HEK293 (cell line): ENCODE results near the gene SUPT5H.

Experiments
- BCL11B ChIP-seq: fragments of 450-650 bp; formaldehyde crosslinking; IDR thresholded peaks from 2 replicates; pipeline ENCODE4 v1.5.1; 2016; ENCODE audit warnings: low read depth, missing biosample characterization, missing genetic modification characterization
- SALL2 ChIP-seq: fragments of 450-650 bp; formaldehyde crosslinking; IDR thresholded peaks from 2 replicates; pipeline ENCODE4 v1.5.0; 2017; ENCODE audit warnings: missing biosample characterization, mild to moderate bottlenecking, missing genetic modification characterization, borderline replicate concordance
- ZBTB10 ChIP-seq: fragments of 450-650 bp; formaldehyde crosslinking; IDR thresholded peaks from 2 replicates; pipeline ENCODE4 v1.5.1; 2016; ENCODE audit warnings: missing biosample characterization, missing genetic modification characterization
- ZBTB20 ChIP-seq: fragments of 450-650 bp; formaldehyde crosslinking; IDR thresholded peaks from 2 replicates; pipeline ENCODE4 v1.5.1; 2016; ENCODE audit warnings: missing biosample characterization, missing genetic modification characterization
- ZBTB48 ChIP-seq: fragments of 450-650 bp; formaldehyde crosslinking; IDR thresholded peaks from 2 replicates; pipeline ENCODE4 v1.5.1; 2016; ENCODE audit warnings: missing biosample characterization, missing genetic modification characterization
- ZEB2 ChIP-seq: fragments of 450-650 bp; formaldehyde crosslinking; IDR thresholded peaks from 2 replicates; pipeline ENCODE4 v1.5.1; 2016; ENCODE audit warnings: missing biosample characterization, missing genetic modification characterization
- ZFP37 ChIP-seq: fragments of 450-650 bp; formaldehyde crosslinking; IDR thresholded peaks from 2 replicates; pipeline ENCODE4 v1.5.1; 2016; ENCODE audit warnings: missing biosample characterization, missing genetic modification characterization
- ZFP69B ChIP-seq: fragments of 450-650 bp; formaldehyde crosslinking; IDR thresholded peaks from 2 replicates; pipeline ENCODE4 v1.5.1; 2016; ENCODE audit warnings: missing biosample characterization, missing genetic modification characterization
- ZNF155 ChIP-seq: fragments of 450-650 bp; formaldehyde crosslinking; IDR thresholded peaks from 2 replicates; pipeline ENCODE4 v1.5.1; 2016; ENCODE audit warnings: missing biosample characterization, missing genetic modification characterization
- ZNF530 ChIP-seq: fragments of 450-650 bp; formaldehyde crosslinking; IDR thresholded peaks from 2 replicates; pipeline ENCODE4 v1.5.1; 2016; ENCODE audit warnings: low read depth, missing biosample characterization, missing genetic modification characterization
- ZNF571 ChIP-seq: fragments of 450-650 bp; formaldehyde crosslinking; IDR thresholded peaks from 2 replicates; pipeline ENCODE4 v1.5.0; 2017; ENCODE audit warnings: missing biosample characterization, missing genetic modification characterization
- ZNF600 ChIP-seq: fragments of 450-650 bp; formaldehyde crosslinking; IDR thresholded peaks from 2 replicates; pipeline ENCODE4 v1.5.1; 2016; ENCODE audit warnings: missing biosample characterization, missing genetic modification characterization
- ZNF768 ChIP-seq: fragments of 450-650 bp; formaldehyde crosslinking; IDR thresholded peaks from 2 replicates; pipeline ENCODE4 v1.5.1; 2018; ENCODE audit warnings: missing biosample characterization, mild to moderate bottlenecking, missing genetic modification characterization
- TF ChIP-seq, protein P1 (sequence below): fragments of 450-650 bp; formaldehyde crosslinking; IDR thresholded peaks from 2 replicates; pipeline ENCODE4 v1.5.0; 2017; ENCODE audit warnings: missing biosample characterization, missing genetic modification characterization, borderline replicate concordance
- TF ChIP-seq, protein P2 (sequence below): fragments of 450-650 bp; formaldehyde crosslinking; IDR thresholded peaks from 2 replicates; pipeline ENCODE4 v1.5.1; 2016; ENCODE audit warnings: missing biosample characterization, missing genetic modification characterization
- TF ChIP-seq, protein P3 (sequence below): fragments of 450-650 bp; formaldehyde crosslinking; conservative IDR thresholded peaks from 2 replicates; pipeline ENCODE4 v1.5.1; 2016; ENCODE audit warnings: low read depth, missing biosample characterization, missing genetic modification characterization
- TF ChIP-seq, protein P4 (sequence below): fragments of 450-650 bp; formaldehyde crosslinking; optimal IDR thresholded peaks from 2 replicates; pipeline ENCODE3; 2016; ENCODE audit warnings: missing biosample characterization, mild to moderate bottlenecking, missing genetic modification characterization

SUPT5H gene

DNA sequence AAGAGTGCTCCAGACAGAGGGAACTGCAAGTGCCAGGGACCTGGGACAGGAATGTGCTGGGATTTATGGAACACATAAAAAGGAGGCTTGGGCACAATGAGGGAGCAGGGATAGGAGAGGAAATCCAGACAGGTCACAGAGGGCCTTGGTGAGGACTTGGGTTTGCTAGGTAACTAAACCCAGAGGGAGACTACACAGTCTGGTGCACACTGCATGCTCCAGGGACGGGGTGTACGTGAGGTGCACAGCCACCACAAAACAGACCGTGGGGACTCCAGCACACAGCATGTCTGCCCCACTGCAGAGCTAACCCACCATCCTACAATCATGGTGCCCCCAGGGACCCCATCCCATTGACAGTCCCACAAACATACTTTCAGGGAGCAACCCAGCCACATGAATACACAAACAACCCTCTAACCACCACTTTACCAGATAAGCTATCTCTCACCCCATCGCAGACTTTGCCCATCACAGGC lies 44.3 kb upstream of the SUPT5H start (continued):
- TF ChIP-seq, protein P1, sequence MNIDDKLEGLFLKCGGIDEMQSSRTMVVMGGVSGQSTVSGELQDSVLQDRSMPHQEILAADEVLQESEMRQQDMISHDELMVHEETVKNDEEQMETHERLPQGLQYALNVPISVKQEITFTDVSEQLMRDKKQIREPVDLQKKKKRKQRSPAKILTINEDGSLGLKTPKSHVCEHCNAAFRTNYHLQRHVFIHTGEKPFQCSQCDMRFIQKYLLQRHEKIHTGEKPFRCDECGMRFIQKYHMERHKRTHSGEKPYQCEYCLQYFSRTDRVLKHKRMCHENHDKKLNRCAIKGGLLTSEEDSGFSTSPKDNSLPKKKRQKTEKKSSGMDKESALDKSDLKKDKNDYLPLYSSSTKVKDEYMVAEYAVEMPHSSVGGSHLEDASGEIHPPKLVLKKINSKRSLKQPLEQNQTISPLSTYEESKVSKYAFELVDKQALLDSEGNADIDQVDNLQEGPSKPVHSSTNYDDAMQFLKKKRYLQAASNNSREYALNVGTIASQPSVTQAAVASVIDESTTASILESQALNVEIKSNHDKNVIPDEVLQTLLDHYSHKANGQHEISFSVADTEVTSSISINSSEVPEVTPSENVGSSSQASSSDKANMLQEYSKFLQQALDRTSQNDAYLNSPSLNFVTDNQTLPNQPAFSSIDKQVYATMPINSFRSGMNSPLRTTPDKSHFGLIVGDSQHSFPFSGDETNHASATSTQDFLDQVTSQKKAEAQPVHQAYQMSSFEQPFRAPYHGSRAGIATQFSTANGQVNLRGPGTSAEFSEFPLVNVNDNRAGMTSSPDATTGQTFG (tag by site-specific recombination) = no peak
- TF ChIP-seq ZNF155 (tag by site-specific recombination) = no peak
- TF ChIP-seq ZBTB10 (tag by site-specific recombination) = peak; percentile 63; the same call in 1 of the 2 replicates
- TF ChIP-seq ZFP37 = 0 out of 2 replicates have a peak, but pooled peaks have one; percentile 19
- TF ChIP-seq, protein P2, sequence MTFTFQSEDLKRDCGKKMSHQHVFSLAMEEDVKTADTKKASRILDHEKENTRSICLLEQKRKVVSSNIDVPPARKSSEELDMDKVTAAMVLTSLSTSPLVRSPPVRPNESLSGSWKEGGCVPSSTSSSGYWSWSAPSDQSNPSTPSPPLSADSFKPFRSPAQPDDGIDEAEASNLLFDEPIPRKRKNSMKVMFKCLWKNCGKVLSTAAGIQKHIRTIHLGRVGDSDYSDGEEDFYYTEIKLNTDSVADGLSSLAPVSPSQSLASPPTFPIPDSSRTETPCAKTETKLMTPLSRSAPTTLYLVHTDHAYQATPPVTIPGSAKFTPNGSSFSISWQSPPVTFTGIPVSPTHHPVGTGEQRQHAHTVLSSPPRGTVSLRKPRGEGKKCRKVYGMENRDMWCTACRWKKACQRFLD (tag by site-specific recombination) = no peak
- TF ChIP-seq ZBTB48 (tag by site-specific recombination) = 0 out of 2 replicates have a peak, but pooled peaks have one; percentile 33
- 0 out of 2 replicates have a peak, but pooled peaks have one; percentile 14 for TF ChIP-seq ZFP69B (tag by site-specific recombination)
- no peak for TF ChIP-seq ZNF571 (tag by site-specific recombination)
- TF ChIP-seq, protein P3, sequence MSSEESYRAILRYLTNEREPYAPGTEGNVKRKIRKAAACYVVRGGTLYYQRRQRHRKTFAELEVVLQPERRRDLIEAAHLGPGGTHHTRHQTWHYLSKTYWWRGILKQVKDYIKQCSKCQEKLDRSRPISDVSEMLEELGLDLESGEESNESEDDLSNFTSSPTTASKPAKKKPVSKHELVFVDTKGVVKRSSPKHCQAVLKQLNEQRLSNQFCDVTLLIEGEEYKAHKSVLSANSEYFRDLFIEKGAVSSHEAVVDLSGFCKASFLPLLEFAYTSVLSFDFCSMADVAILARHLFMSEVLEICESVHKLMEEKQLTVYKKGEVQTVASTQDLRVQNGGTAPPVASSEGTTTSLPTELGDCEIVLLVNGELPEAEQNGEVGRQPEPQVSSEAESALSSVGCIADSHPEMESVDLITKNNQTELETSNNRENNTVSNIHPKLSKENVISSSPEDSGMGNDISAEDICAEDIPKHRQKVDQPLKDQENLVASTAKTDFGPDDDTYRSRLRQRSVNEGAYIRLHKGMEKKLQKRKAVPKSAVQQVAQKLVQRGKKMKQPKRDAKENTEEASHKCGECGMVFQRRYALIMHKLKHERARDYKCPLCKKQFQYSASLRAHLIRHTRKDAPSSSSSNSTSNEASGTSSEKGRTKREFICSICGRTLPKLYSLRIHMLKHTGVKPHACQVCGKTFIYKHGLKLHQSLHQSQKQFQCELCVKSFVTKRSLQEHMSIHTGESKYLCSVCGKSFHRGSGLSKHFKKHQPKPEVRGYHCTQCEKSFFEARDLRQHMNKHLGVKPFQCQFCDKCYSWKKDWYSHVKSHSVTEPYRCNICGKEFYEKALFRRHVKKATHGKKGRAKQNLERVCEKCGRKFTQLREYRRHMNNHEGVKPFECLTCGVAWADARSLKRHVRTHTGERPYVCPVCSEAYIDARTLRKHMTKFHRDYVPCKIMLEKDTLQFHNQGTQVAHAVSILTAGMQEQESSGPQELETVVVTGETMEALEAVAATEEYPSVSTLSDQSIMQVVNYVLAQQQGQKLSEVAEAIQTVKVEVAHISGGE (tag by site-specific recombination) = no peak
- peak; percentile 80; the same call in 1 of the 2 replicates for TF ChIP-seq ZNF600 (tag by site-specific recombination)
- TF ChIP-seq ZEB2 (tag by site-specific recombination) = no peak
- TF ChIP-seq BCL11B = 0 out of 2 replicates have a peak, but pooled peaks have one; percentile 15
- TF ChIP-seq ZBTB20 (tag by site-specific recombination) = 0 out of 2 replicates have a peak, but pooled peaks have one; percentile 43
- no peak for TF ChIP-seq SALL2
- no peak for TF ChIP-seq ZNF768
- TF ChIP-seq, protein P4, sequence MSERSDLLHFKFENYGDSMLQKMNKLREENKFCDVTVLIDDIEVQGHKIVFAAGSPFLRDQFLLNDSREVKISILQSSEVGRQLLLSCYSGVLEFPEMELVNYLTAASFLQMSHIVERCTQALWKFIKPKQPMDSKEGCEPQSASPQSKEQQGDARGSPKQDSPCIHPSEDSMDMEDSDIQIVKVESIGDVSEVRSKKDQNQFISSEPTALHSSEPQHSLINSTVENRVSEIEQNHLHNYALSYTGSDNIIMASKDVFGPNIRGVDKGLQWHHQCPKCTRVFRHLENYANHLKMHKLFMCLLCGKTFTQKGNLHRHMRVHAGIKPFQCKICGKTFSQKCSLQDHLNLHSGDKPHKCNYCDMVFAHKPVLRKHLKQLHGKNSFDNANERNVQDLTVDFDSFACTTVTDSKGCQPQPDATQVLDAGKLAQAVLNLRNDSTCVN = no peak
- no peak for TF ChIP-seq ZNF530 (tag by site-specific recombination)
- TF ChIP-seq, all 188 proteins: peak for 13
